H1 (cell line): ENCODE measurements around the gene PSMC1. TPM values are rescaled to one million over a fixed set of nuclear protein-coding genes. Genes with fewer than 3 reads are reported as not detected.

Experiments used
- CTCF ChIA-PET: fragments of 300-600 bp; sonication (Branson Sonifier 250); formaldehyde crosslinking; loops from one replicate; lab custom pipeline; 2021; ENCODE audit not compliant: partially characterized antibody; lab: Charles Lee
- POLR2A ChIA-PET: fragments of 300-600 bp; sonication (Branson Sonifier 250); formaldehyde crosslinking; loops from one replicate; lab custom pipeline; 2021; ENCODE audit warnings: inconsistent platforms; ENCODE audit not compliant: partially characterized antibody; lab: Charles Lee
- DNase-seq, 2 experiments: peaks; one replicate each; pipeline versions ENCODE4 v3.0.0 to v3.0.0-alpha.2; 2010 to 2022; ENCODE audit warnings: low spot score in 2 of 2, low read depth in 1 of 2, mixed read lengths in 1 of 2
- FAIRE-seq: peaks from 2 replicates; lab custom pipeline; 2011; peaks lifted over from hg19 to GRCh38; lab: Jason Lieb, UNC
- H2AFZ ChIP-seq: 2 replicates; pipeline ENCODE4 v1.8.1; 2012; ENCODE audit warnings: low read length, inconsistent platforms
- H2AK5ac ChIP-seq: 2 replicates; pipeline ENCODE4 v1.6.1; 2013; ENCODE audit warnings: low read depth, low read length
- H2BK120ac ChIP-seq: replicated peaks from 2 replicates; pipeline ENCODE3; 2013; ENCODE audit warnings: low read depth, low read length, inconsistent platforms
- H2BK12ac ChIP-seq: 2 replicates; pipeline ENCODE4 v1.6.1; 2013; ENCODE audit warnings: low read depth, low read length
- H2BK15ac ChIP-seq: 2 replicates; pipeline ENCODE4 v1.6.1; 2013; ENCODE audit warnings: low read length
- H2BK20ac ChIP-seq: 2 replicates; pipeline ENCODE4 v1.6.1; 2013; ENCODE audit warnings: low read length
- H2BK5ac ChIP-seq: 2 replicates; pipeline ENCODE4 v1.6.1; 2013; ENCODE audit warnings: low read depth, low read length
- H3K14ac ChIP-seq: 2 replicates; pipeline ENCODE4 v1.6.1; 2013; ENCODE audit warnings: inconsistent platforms; ENCODE audit not compliant: insufficient read length
- H3K18ac ChIP-seq: 2 replicates; pipeline ENCODE4 v1.6.1; 2013; ENCODE audit warnings: low read length; ENCODE audit errors: extremely low read depth
- H3K23ac ChIP-seq: 2 replicates; pipeline ENCODE4 v1.6.1; 2013; ENCODE audit warnings: inconsistent platforms; ENCODE audit not compliant: insufficient read length
- H3K23me2 ChIP-seq: 2 replicates; pipeline ENCODE4 v1.6.1; 2013; ENCODE audit warnings: low read depth, low read length
- H3K27ac ChIP-seq: 2 replicates; pipeline ENCODE4 v1.6.1; 2011; ENCODE audit warnings: low read depth, low read length, inconsistent platforms
- H3K27me3 ChIP-seq, 4 experiments: replicated peaks in 1 of 4; 1 replicate in 1 of 4; 2 replicates in 3 of 4; pipeline versions ENCODE4 v1.6.1 to v1.8.1; 2011 to 2013; ENCODE audit warnings: low read length in 3 of 4, mild to moderate bottlenecking in 3 of 4, inconsistent platforms in 2 of 4, mixed read lengths in 2 of 4, moderate library complexity in 1 of 4; ENCODE audit not compliant: control insufficient read depth in 3 of 4, insufficient read depth in 3 of 4; ENCODE audit errors: extremely low read depth in 1 of 4
- H3K36me3 ChIP-seq, 4 experiments: 2 replicates each; pipeline versions ENCODE4 v1.6.1 to v1.8.1; 2011 to 2013; ENCODE audit warnings: mild to moderate bottlenecking in 4 of 4, low read length in 3 of 4, moderate library complexity in 2 of 4, control low read depth in 1 of 4, inconsistent platforms in 1 of 4; ENCODE audit not compliant: insufficient read depth in 4 of 4, control insufficient read depth in 2 of 4
- H3K4ac ChIP-seq: replicated peaks from 2 replicates; pipeline ENCODE3; 2013; ENCODE audit warnings: low read length, low read depth, mixed read lengths, inconsistent platforms; ENCODE audit not compliant: insufficient read length
- H3K4me1 ChIP-seq, 4 experiments: replicated peaks in 1 of 4; 1 replicate in 1 of 4; 2 replicates in 3 of 4; pipeline versions ENCODE4 v1.6.1 to v1.8.1; 2011 to 2013; ENCODE audit warnings: low read length in 3 of 4, inconsistent platforms in 2 of 4, mixed read lengths in 1 of 4; ENCODE audit not compliant: insufficient read depth in 4 of 4, control insufficient read depth in 3 of 4
- H3K4me2 ChIP-seq, 2 experiments: 2 replicates each; pipeline versions ENCODE4 v1.6.1 to v1.8.1; 2011 to 2013; ENCODE audit warnings: low read depth in 2 of 2, low read length in 2 of 2, control low read depth in 1 of 2, inconsistent platforms in 1 of 2, mild to moderate bottlenecking in 1 of 2; ENCODE audit not compliant: insufficient read depth in 1 of 2
- H3K4me3 ChIP-seq, 4 experiments: fragments of 200-600, 300-600 bp in 1 of 4; sonication (generic), shearing (Covaris generic), sonication (Bioruptor Twin) in 1 of 4; 2 replicates each; pipeline versions ENCODE4 v1.5.1 to v1.8.1; 2011 to 2016; ENCODE audit warnings: low read length in 4 of 4, low read depth in 3 of 4, control low read depth in 2 of 4, inconsistent platforms in 2 of 4, mild to moderate bottlenecking in 2 of 4, mixed read lengths in 1 of 4, moderate library complexity in 1 of 4; ENCODE audit not compliant: insufficient read depth in 2 of 4; ENCODE audit errors: extremely low read depth in 1 of 4
- H3K56ac ChIP-seq: replicated peaks from 2 replicates; pipeline ENCODE3; 2013; ENCODE audit warnings: low read depth, mild to moderate bottlenecking, mixed read lengths, low read length, inconsistent platforms; ENCODE audit not compliant: insufficient read length
- H3K79me1 ChIP-seq: 2 replicates; pipeline ENCODE4 v1.6.1; 2013; ENCODE audit warnings: low read depth, low read length, control low read depth
- H3K79me2 ChIP-seq, 2 experiments: 2 replicates each; pipeline versions ENCODE4 v1.6.1 to v1.8.1; 2012 to 2013; ENCODE audit warnings: low read length in 2 of 2, mild to moderate bottlenecking in 2 of 2, inconsistent platforms in 1 of 2; ENCODE audit not compliant: insufficient read depth in 2 of 2, control insufficient read depth in 1 of 2
- H3K9ac ChIP-seq, 4 experiments: replicated peaks in 1 of 4; 1 replicate in 1 of 4; 2 replicates in 3 of 4; pipeline versions ENCODE4 v1.6.1 to v1.8.1; 2011 to 2013; ENCODE audit warnings: low read depth in 3 of 4, low read length in 3 of 4, control low read depth in 2 of 4, mild to moderate bottlenecking in 2 of 4, moderate library complexity in 2 of 4, inconsistent platforms in 1 of 4; ENCODE audit errors: extremely low read depth in 1 of 4
- H3K9me3 ChIP-seq, 2 experiments: 2 replicates each; pipeline versions ENCODE4 v1.6.1 to v1.8.1; 2012 to 2013; ENCODE audit warnings: mild to moderate bottlenecking in 2 of 2, moderate library complexity in 2 of 2, control low read depth in 1 of 2, inconsistent platforms in 1 of 2, low read depth in 1 of 2, low read length in 1 of 2, mixed read lengths in 1 of 2; ENCODE audit not compliant: insufficient read depth in 2 of 2
- H4K20me1 ChIP-seq, 2 experiments: replicated peaks in 1 of 2; 2 replicates each; pipeline versions ENCODE3 to v1.8.1; 2011 to 2013; ENCODE audit warnings: inconsistent platforms in 2 of 2, low read length in 2 of 2, mild to moderate bottlenecking in 1 of 2; ENCODE audit not compliant: insufficient read depth in 2 of 2, control insufficient read depth in 1 of 2
- H4K5ac ChIP-seq: 2 replicates; pipeline ENCODE4 v1.6.1; 2013; ENCODE audit warnings: low read length, low read depth, mixed read lengths, inconsistent platforms; ENCODE audit not compliant: insufficient read length
- H4K8ac ChIP-seq: 2 replicates; pipeline ENCODE4 v1.8.0; 2013; ENCODE audit warnings: mild to moderate bottlenecking, moderate library complexity, low read length, inconsistent platforms; ENCODE audit not compliant: insufficient read depth; ENCODE audit errors: extremely low read depth
- H4K91ac ChIP-seq: replicated peaks from 2 replicates; pipeline ENCODE3; 2013; ENCODE audit warnings: low read length, mixed read lengths, inconsistent platforms; ENCODE audit not compliant: insufficient read length
- CBX5 ChIP-seq: fragments of 300-800, 300-1000 bp; sonication (generic); IDR thresholded peaks from 2 replicates; pipeline ENCODE4 v1.7.1; 2016; ENCODE audit warnings: antibody characterized with exemption, low read length, low read depth
- POLR2AphosphoS5 ChIP-seq: IDR thresholded peaks from 2 replicates; pipeline ENCODE4 v1.6.1; 2011; ENCODE audit warnings: low read depth, low read length
- WGBS, 2 experiments: shearing (Covaris generic) in 1 of 2; methylation state at CpG; one replicate each; pipeline versions ENCODE4 v1.1.6 to v1.1.7; 2013 to 2015; ENCODE audit warnings: low lambda C conversion rate in 2 of 2, mixed read lengths in 2 of 2, inconsistent platforms in 1 of 2, low coverage in 1 of 2, missing lambda C conversion rate in 1 of 2; ENCODE audit not compliant: insufficient replicate concordance in 2 of 2, insufficient coverage in 1 of 2, insufficient read length in 1 of 2; ENCODE audit errors: extremely low coverage in 1 of 2, missing lambda C conversion rate in 1 of 2; 5-methylcytosine and 5-hydroxymethylcytosine counted together
- polyA plus RNA-seq, 7 experiments: library from polyadenylated mRNA; depleted of rRNA in 3 of 7; stranded (reverse) in 5 of 7; unstranded in 2 of 7; fragments of >200 nt in 5 of 7; fragments of 200-250 nt in 2 of 7; gene quantifications; 1 replicate in 5 of 7; 2 replicates in 1 of 7; 4 replicates in 1 of 7; pipeline versions ENCODE4 v1.2.1 to v1.2.3, GENCODE V29; 2011 to 2013; ENCODE audit warnings: missing spikeins in 2 of 7, mixed read lengths in 2 of 7
- total RNA-seq: library from RNA; stranded (reverse); fragmentation: NEBNext Ultra II Directional; extraction: Animal tissue kit (Norgen Biotek cat#: 25700); gene quantifications from 2 replicates; pipeline ENCODE4 v1.2.1, GENCODE V29; 2021

PSMC1 gene
- total and polyA plus RNA-seq, 2 of the 8 experiments (the other 6 are each of a cell fraction or from before 2014, with no cell fraction given), result 46.2 to 99.6 TPM

GRCh38 chr14:90274808-90275457 is 18.6 kb downstream of the PSMC1 start:
- CTCF ChIA-PET, result interaction anchor here (1.2 to 4.7 kb wide), 6 partner anchors 8 to 483 kb away, joined by 3 to 30 read pairs (median 8); no protein-coding TSS in a partner anchor
- Histone ChIP-seq H3K14ac (no peak overlapping the region), H3K4ac (no peak overlapping the region), H3K79me2 (no peaks in the 10 kb centered on the region), H3K23ac (no peak overlapping the region), H3K9ac (no peak overlapping the region), H2BK12ac (no peak overlapping the region), H3K56ac (no peak overlapping the region), H2AFZ (no peak overlapping the region), H2BK15ac (no peak overlapping the region), H2BK20ac (no peak overlapping the region), H3K9me3 (no peaks in the 10 kb centered on the region), H3K4me2 (no peak overlapping the region), H2BK120ac (no peak overlapping the region), H3K4me1 (no peaks in the 10 kb centered on the region), H3K36me3 (peaks cover 7 to 34% (median 22%) of the 10 kb centered on the region in 4 experiments), H2BK5ac (no peak overlapping the region), H2AK5ac (no peak overlapping the region), H3K79me1 (no peaks in the 10 kb centered on the region), H3K18ac (no peak overlapping the region), H3K27ac (no peak overlapping the region), H4K20me1 (peaks cover 0 to 6% of the 10 kb centered on the region in 2 experiments), H4K5ac (no peak overlapping the region), H3K4me3 (no peak overlapping the region), H4K91ac (no peak overlapping the region), H3K23me2 (no peaks in the 10 kb centered on the region), H4K8ac (no peak overlapping the region), H3K27me3 (no peaks in the 10 kb centered on the region)
- DNase-seq (no peak), FAIRE-seq (no peak)
- POLR2A ChIA-PET, result interaction anchor here (0.9 to 1.5 kb wide), 2 partner anchors 10 to 122 kb away, joined by 3 read pairs; no protein-coding TSS in a partner anchor
- 0 out of 2 replicates have a peak, but pooled peaks have one; percentile 10 for TF ChIP-seq POLR2AphosphoS5
- no peak for TF ChIP-seq CBX5
- WGBS, 2 experiments, result 90% methylated on average over 8 of the region's 8 CpGs; no CpG with 5 or more reads in 1 of the 2 experiments
